ENCODE data around the gene SMARCB1. TPM values are rescaled to one million over a fixed set of nuclear protein-coding genes. Genes with fewer than 3 reads are reported as not detected.

SMARCB1 gene
- total RNA-seq, 1 experiment from 2014 or later: 115 TPM

- CTCF ChIA-PET: interaction anchor here (0.6 to 1.2 kb wide), 2 partner anchors 336 to 982 kb away, joined by 4 read pairs; no protein-coding TSS in a partner anchor
- intact Hi-C loops (cut with micrococcal nuclease): no loop called here
- H3K4me1 Mint-ChIP-seq (ENCODE audit: insufficient read depth, unreplicated experiment): no peaks in the 10 kb centered on the region
- no peak for TF ChIP-seq CTCF (IDR thresholded peaks at IDR 0.05; ENCODE audit: unreplicated experiment)
- H3K9me3 Mint-ChIP-seq (ENCODE audit: unreplicated experiment): no peaks in the 10 kb centered on the region
- H3K4me3 Mint-ChIP-seq (ENCODE audit: unreplicated experiment): no peak overlapping the region
- H3K36me3 Mint-ChIP-seq (ENCODE audit: insufficient read depth, unreplicated experiment): peaks cover 41% of the 10 kb centered on the region
- DNase-seq (ENCODE audit: unreplicated experiment): no peak
- no peaks in the 10 kb centered on the region for H3K27me3 Mint-ChIP-seq (ENCODE audit: insufficient read depth, unreplicated experiment)
- POLR2A ChIA-PET: no interaction called here
- BruUV-seq (replicated peaks): no TSS peak
- no peak overlapping the region for H3K27ac Mint-ChIP-seq (ENCODE audit: low read depth, unreplicated experiment)
Measured at GRCh38 chr22:23831781-23832180, 45.0 kb downstream of the SMARCB1 start.

GRCh38 chr22:23832226-23833016, 45.7 kb downstream of the SMARCB1 start:
- Mint-ChIP-seq H3K4me3 (ENCODE audit: unreplicated experiment) (no peak overlapping the region), H3K4me1 (ENCODE audit: insufficient read depth, unreplicated experiment) (no peaks in the 10 kb centered on the region), H3K27me3 (ENCODE audit: insufficient read depth, unreplicated experiment) (no peaks in the 10 kb centered on the region), H3K9me3 (ENCODE audit: unreplicated experiment) (no peaks in the 10 kb centered on the region), H3K36me3 (ENCODE audit: insufficient read depth, unreplicated experiment) (peaks cover 46% of the 10 kb centered on the region), H3K27ac (ENCODE audit: low read depth, unreplicated experiment) (no peak overlapping the region)
- ChIA-PET CTCF (interaction anchor here (0.6 to 1.2 kb wide), 3 partner anchors 335 to 983 kb away, joined by 3 to 4 read pairs (median 4); partner anchors contain the start of gene BCR), POLR2A (no interaction called here)
- DNase-seq (ENCODE audit: unreplicated experiment): no peak
- TF ChIP-seq CTCF (IDR thresholded peaks at IDR 0.05; ENCODE audit: unreplicated experiment): no peak
- intact Hi-C loops (cut with micrococcal nuclease): no loop called here
- BruUV-seq (replicated peaks): no TSS peak

- no peaks in the 10 kb centered on the region for H3K27me3 Mint-ChIP-seq (ENCODE audit: insufficient read depth, unreplicated experiment)
- intact Hi-C loops (cut with micrococcal nuclease): no loop called here
- H3K9me3 Mint-ChIP-seq (ENCODE audit: unreplicated experiment): no peaks in the 10 kb centered on the region
- ChIA-PET CTCF (interaction anchor here (0.6 kb wide), 1 partner anchor 653 kb away, joined by 3 read pairs; the partner anchor contains the start of gene BCR), POLR2A (no interaction called here)
- no peak for DNase-seq (ENCODE audit: unreplicated experiment)
- no peak overlapping the region for H3K27ac Mint-ChIP-seq (ENCODE audit: low read depth, unreplicated experiment)
- BruUV-seq (replicated peaks): no TSS peak
- TF ChIP-seq CTCF (IDR thresholded peaks at IDR 0.05; ENCODE audit: unreplicated experiment): no peak
- H3K4me1 Mint-ChIP-seq (ENCODE audit: insufficient read depth, unreplicated experiment): peaks cover 2% of the 10 kb centered on the region
- H3K36me3 Mint-ChIP-seq (ENCODE audit: insufficient read depth, unreplicated experiment): peaks cover 52% of the 10 kb centered on the region
- H3K4me3 Mint-ChIP-seq (ENCODE audit: unreplicated experiment): no peak overlapping the region
Measured at GRCh38 chr22:23833017-23833751, 46.4 kb downstream of the SMARCB1 start.

GRCh38 chr22:23833911-23834317, 47.1 kb downstream of the SMARCB1 start:
- TSS peak; percentile 52 for BruUV-seq (replicated peaks)
- CTCF ChIA-PET: interaction anchor here (0.7 kb wide), 1 partner anchor 15 kb away, joined by 3 read pairs; no protein-coding TSS in a partner anchor
- POLR2A ChIA-PET: interaction anchor here (0.6 kb wide), 1 partner anchor 23 kb away, joined by 3 read pairs; no protein-coding TSS in a partner anchor

More at GRCh38 chr22:23833911-23834317, 47.1 kb downstream of the SMARCB1 start:
- Mint-ChIP-seq H3K9me3 (ENCODE audit: unreplicated experiment) (no peaks in the 10 kb centered on the region), H3K36me3 (ENCODE audit: insufficient read depth, unreplicated experiment) (peaks cover 52% of the 10 kb centered on the region), H3K27me3 (ENCODE audit: insufficient read depth, unreplicated experiment) (no peaks in the 10 kb centered on the region), H3K4me3 (ENCODE audit: unreplicated experiment) (no peak overlapping the region), H3K27ac (ENCODE audit: low read depth, unreplicated experiment) (no peak overlapping the region), H3K4me1 (ENCODE audit: insufficient read depth, unreplicated experiment) (peaks cover 5% of the 10 kb centered on the region)
- TF ChIP-seq CTCF (IDR thresholded peaks at IDR 0.05; ENCODE audit: unreplicated experiment): no peak
- no peak for DNase-seq (ENCODE audit: unreplicated experiment)
- intact Hi-C loops (cut with micrococcal nuclease): no loop called here

Data from MCF 10A (cell line).